Glomerular visceral epithelial cell (primary cell): Measurements from ENCODE around the gene ABCF1.

ENCODE experiments used
- DNase-seq: peaks from one replicate; pipeline ENCODE4 v3.0.0-alpha.2; 2016; ENCODE audit errors: extremely low spot score

Gene ABCF1

DNA sequence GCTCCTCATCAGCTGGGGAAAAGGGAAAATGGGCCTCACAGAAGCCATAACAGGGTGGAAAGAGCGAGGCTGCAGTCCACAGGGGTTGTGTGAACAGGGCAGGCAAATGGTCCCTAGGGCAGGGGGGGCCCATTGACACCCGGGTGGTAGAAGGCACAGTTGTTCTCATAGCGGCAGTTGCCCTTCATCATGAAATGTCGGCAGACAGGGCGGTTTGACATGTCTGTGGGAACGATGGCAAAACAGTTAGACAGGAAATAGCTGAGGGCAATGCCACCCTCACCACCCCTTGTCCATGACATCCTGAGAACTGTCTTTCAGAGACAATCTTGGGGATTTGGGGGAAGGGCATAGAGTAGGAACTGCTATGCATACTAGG is 30.2 kb downstream of the ABCF1 start:
- DNase-seq: no peak

DNA sequence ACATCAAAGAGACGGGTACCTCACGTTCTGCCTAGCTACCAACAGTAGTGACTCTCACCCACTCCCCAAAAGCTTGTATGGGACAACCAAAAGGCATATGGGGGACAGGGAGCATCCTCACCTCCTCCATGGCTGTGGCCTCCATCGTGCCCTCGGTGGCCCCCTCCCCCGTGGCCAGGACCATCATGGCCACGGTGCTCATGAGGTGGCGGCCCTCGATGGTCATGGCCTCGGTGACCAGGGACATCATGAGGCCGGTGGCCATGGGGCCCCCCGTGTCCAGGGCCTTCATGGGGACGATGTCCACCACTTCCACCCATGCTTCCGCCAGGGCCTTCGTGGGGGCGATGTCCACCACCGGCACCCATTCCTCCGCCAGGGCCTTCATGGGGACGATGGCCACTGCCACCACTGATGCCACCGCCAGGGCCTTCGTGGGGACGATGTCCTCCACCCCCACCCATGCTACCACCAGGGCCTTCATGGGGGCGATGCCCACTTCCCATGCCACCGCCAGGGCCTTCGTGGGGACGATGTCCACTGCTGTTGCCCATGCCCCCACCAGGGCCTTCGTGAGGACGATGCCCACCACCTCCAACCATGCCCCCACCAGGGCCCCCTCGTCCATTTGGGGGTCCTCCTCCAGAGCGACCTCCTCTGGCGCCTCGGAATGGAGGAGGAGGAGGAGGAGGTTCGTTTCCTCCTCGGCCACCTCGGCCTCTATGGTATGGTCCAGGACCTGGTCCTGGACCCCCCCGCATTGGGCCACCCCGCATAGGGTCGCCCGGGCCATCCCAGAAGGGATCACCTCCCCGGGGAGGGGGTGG is 30.8 kb downstream of the ABCF1 start:
- DNase-seq: no peak

DNA sequence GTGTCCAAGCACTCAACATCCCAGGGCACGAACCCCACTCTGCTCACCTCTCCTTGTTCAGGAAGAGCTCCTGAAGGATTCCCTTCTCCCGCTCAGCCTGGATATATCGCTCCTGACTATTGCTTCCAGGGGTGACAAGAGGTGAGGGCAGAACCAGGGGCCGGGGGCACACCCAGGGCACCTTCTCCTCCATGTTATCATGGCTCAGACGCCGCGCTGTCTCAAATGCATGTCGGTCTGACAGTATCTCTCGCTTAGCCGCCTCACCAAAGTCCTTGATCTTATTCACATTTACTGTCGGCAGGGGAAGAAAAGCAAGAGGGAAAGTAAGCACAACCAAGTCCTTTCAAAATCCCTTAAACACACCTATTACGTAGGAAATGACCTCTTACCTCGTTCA is 32.7 kb downstream of the ABCF1 start:
- no peak for DNase-seq

DNA sequence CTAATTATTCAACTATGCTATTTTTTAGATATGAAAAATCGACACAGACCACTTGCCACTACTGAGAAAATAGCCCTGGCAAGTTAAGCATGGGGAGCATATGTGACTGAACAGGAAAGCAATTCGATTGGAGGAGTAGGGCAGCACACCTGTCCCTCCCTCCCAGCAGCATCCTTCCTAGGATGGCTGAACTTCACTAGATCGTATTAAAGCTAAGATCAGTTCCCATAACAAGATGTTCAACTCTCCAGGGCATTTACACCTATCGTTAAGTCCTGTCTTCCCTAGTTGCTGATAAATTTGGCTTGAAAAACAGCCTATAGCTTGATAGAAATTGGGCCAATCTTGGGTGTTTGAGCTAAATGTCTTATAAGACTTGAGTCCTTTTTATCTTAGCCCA is 38.8 kb downstream of the ABCF1 start:
- DNase-seq: no peak

DNA sequence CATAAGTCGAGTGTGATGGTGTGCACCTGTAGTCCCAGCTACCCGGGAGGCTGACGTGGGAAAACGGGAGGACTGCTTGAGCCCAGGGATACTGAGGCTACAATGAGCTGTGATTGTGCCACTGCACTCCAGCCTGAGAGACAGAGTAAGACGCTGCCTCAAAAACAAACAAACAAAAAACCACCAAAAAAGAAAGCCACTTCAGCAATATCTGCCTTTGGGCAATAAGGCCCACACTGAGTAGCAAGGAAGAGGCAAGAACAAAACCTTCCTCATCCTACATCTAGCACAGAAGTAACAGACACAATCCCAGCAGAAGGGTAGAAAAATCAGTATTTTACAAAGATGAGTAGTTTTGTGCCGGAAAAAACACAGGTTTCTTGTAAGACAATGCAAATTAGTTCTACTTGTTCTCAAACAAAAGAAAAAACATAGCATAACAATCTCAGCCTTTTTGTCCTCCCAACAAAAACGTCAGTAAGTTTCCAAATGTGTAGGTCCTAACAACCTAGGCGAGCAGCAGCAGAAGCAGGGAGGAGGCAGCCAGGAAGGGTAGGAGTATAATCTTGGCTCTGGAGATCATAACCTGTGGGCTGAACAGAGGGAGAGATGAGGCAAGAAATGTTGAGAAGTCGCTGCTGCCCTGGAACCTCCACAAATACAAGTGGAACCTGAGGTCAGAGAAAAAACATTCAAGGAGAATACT is 40.1 kb downstream of the ABCF1 start:
- DNase-seq: no peak

DNA sequence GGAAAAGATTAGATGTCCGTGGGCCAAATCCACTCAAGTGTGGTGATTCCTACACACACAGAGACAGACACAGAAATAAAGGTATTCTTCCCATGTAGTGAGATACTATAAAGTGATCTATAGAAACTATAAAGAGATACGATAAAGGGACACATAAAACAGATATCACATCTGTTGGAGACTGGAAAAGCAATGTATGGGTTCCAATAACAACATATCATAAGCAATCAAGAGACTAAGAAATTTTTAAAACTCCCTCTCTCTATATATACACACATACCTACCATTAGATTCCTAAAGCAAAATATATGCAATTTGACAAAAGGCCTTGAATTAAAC is 40.6 kb downstream of the ABCF1 start:
- DNase-seq: no peak

DNA sequence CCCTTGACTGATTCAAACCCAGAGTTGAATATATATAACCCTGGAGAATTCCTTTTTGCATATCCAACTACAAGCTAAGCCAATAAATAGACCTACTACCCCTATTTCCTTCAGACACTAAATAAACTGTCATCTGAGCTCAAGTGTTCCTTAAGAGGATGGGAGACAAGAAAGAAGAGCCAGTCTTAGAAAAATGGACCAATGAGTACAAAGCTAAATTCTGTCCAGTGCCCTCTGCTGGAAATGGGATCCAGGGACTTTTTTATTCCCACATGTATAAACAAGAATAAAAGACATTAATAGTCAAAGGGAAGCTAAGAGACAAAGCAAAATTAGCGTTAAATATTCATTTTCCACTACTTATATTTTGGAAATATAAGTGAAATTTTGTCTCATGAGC is 41.0 kb downstream of the ABCF1 start:
- peak; percentile 37 for DNase-seq

DNA sequence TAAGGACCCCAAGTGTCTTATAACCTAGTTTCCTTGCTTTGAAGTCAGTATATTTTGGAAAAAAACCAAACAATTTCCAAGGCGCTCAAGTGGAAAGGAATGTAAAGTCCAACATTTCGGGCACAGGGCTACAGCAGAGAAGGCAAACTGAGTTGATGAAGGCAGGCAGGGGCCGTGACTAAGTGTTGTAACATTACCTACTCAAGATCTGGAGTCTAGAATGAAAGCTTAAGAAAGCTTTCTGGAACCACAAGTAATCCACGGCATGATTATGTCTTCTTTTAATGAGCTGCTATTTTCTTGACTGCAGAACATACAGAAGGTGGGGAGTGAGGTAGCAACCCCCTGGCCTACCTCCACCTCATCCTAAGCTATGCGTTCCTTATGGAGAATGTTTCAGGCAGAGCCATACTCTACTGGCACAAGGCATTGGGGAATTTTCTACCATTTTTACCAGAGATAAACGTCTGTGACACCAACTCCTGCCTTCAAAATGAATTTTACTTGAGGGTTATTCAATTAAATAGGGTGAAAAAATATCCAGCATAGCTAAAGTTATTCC is 41.5 kb downstream of the ABCF1 start:
- DNase-seq: peak; percentile 87

DNA sequence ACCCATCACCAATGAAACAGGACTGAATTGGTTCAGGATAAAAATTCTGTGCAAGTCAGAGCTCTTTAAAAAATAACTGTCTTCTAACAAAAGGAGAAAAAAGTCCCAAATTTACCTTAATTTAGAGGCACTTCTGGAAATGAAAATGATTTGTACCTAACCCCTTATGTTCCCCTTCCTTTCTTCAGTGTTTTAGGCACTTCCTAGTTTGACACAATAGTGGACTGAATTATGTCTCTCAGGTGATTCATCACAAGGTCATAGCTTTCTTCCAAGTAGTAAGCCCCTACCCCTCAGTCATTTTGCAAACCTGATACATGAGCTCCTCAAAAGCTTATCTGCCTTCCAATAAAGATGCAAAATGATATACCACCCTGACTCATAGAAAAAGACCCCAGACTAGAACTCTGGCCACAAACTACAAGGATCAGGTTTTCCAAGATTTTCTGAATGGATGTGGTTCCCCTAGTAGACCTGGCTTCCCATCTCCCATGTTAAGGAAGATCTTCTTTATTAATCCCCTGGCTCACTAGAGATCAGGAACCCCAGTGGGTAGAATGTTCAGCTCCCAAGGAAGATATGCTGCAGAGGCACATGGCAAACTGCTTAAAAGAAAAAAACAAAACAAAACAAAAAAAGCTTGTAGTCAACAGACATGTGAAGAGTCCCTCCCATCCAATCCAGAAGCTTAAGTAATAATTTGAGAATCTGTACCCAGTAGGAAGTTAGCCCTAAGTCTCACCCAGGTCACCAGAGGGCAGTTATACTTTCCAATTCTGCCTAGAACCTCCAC is 42.2 kb downstream of the ABCF1 start:
- DNase-seq: peak; percentile 45

DNA sequence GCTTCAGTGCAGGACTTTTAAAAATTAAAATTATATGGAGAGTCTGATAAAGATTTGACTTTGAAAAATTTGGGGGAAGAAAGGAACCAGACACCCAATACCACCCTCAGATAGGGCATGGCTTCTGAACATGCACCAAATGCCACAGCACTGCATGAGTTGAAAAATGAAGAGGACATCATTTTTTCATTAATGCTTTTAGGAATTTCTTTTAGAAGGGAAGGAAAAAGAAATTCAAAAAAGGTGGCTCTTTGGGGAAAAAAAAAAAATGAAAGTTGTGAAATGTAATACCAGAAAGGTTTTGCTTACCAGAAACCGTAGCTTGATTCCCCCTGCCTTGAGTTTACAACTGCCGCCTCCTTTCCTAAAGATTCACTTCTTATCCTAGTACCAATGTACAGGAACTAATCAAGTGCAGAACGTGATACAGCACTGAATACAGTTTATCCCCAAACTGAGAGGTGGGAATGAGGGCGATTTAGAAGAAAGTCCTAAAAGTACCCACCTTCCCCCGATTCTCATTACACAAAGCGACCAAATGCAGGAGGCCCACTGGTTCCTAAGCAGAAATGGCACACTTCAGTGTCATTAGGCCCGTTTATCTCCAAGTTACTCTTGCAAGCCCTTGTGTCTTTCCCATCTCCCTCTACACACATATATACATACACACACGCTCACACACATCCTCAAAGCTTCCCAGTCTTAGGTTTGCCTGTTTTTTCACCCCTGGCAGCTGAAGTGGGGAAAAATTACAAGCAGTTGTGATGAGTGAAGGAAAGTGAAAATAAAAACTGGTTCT is 43.0 kb downstream of the ABCF1 start:
- DNase-seq: no peak

DNA sequence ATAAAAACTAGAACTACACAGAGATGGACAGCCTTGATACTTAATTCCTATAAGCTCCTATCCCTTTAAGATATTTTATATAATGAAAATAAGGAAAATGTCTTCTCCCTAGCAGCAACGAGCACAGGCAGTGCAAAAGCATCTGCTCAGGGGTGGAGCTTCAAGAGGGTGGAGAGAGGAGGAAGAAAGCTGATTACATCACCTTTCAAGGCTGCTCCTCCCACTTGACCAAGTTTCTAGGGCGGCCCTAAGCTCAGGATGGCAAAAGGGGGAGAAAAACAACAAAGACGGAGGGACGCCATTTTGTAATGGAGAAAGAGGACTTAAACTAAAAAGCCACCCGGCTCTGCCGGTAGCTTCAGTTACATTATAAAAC is 43.6 kb downstream of the ABCF1 start:
- peak; percentile 98 for DNase-seq

DNA sequence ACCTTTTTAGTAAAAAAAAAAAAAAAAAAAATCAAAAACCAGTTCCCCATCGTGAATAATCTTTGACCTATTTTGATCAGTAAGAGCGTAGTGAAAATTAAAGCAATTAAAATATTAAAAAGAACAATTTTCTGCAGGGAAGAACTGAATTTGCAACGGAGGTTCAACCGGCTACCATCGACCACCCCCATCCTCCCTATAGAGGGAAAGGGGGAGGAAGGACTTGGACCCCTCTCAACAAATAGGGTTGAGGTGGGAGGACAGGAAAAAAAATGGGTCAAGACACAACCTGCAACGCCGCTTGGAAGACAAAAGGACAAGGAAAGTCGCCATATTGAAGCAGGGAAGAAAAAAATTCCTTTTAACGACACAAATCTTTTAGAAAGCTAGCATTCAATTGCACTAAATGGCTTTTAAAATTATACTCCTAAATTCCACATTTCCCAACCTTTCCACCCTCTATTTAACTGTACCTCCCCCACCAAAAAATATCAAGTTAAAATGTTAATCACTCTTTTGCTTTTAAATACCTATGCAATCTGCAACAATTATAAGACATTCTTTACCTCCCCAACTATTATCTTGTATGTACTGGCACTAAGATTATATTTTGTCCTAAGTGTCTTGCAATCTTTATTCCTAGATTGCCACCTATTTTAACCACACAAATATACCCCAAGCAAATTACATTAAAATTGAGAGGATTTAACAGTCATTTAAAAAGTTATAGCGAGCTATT is 44.1 kb downstream of the ABCF1 start:
- peak; percentile 90 for DNase-seq

DNA sequence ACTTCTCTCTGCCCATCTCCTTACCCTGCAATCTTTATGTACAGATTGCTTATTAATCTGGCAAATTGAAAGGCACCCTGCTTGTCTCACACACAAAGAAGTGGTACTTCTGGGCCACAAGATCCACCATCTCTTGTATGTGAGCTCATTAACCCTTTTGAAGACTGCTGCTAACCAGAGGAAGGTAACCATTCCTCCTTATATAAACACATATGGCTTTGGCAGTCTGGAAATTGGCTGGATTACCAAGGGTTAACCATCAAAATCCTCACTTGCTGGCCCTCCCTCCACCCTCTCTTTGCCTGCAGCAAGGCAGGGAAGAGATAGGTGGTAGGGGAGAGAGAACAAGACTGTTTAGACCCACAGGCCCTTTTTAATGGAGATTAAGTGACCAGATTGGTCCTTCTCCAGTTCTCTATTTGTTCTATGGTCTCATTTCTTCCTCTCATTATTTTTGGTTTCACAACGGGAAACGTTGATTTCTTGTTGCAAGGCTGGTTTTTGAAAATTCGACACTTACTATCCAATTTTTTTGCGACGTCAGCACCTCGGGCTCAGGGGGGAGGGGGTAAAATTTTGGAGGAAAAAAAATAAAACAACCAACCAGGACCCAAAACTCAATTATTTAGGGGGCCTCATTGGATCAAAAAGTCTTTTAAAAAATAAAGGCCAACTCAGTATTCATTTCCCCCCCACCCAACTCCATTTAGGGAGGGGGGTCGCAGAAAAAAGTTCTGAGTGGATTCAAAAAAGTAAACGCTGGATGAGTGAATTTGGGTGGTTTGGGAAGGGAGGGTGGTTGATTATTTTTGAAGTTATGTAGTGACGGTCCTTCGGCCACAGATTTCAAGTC is 44.9 kb downstream of the ABCF1 start:
- DNase-seq: peak; percentile 51

DNA sequence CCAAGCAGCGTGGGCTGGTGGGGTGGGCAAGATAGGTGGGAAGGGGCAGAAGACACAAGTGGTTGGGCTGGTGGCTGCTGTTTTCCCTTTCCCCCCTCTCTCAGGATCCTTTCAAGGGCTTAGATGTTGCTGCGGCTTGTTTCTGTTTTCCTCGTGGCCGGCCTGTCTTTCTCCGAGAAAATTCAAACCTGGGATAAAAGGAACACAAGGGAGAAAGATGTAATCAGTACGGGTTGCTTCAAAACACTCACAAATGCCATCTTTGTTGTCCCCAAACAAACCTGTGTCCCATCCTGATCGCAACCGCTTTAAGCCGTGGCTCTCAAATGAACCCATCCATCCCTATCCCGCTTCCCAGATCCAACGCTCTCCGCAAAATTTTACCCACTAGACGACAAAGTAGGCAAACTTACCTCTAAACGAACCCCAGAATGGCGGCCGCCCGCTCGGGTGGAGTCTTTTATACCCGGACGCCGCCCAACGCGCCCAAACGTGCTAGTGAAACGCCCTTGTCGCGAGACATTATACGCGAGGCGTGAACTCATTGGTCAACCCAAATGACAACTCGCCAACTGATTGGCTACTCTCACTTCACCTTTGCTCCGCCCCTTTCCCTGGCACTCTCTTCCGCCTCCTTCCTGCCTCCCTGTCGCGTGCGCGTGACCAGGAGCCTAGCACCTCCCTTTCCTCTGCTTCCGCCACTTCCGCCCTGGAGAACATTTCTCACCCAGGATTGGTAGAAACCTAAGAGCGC is 45.7 kb downstream of the ABCF1 start, which contains the start of gene PPP1R10:
Gene PPP1R10 (minus strand): TSS at position 433 of the 754 bp plus-strand sequence. CDS start 7,299 bp downstream, outside the sequence.
- peak; percentile 100 for DNase-seq

DNA sequence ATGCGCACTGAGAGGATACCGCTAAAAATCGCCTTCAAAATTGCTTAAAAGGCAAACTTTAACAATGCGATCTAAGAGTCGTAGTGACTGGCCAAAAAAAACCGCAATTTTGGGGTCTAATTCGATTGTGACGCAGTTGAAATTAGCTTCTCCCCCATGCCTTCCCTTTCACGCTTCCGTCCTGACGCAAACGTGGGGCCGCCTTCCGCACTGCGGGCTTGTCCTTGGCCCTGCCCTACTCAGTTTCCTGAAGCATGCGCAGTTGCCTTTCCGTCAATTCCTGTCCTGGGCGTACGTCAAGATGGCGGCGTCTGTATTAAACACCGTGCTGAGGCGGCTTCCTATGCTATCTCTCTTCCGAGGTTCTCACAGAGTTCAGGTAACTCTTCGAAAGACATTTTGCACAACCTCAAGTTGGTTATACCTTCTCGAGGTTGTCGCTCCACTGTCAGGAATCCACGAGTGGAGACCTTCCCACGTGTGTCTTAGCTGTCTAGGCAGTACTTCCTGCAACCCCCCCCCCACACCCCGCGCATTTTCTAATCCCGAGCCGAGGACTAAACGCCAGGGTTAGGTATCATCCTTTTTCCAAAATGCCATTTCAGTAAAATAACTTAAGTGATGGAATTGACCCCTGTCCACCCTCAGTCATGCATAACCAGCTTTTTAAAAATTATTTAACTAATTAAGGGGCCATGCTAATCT is 46.5 kb downstream of the ABCF1 start, which contains the start of gene MRPS18B:
Gene MRPS18B (plus strand): TSS at position 276 of the 705 bp plus-strand sequence. CDS start 26 bp downstream, at position 302.
- peak; percentile 98 for DNase-seq

DNA sequence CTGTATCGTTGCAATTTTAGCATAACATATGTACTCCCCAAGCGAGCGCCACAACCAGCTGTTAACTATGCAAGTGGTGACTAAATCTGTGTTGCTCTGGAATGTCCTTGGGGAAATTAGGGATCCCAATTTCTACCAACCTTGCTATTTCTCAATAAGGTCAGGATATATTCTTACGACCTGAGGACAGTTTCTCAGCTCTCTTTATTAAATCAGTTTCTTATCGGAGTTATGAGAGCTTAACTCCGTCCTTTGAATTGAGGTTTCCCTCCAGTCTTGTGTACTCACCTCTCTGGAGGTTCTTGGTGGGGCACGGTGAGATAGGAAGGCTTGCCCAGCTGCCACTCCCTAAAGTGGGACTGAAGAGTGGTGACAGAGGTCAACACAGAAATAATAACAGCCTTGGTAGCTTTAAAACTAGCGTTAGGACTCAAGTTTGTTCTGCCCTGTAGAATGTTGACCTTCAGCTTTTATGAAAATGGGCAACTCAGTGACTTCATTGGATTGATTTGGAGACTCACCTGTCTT is 47.1 kb downstream of the ABCF1 start:
- DNase-seq: no peak

DNA sequence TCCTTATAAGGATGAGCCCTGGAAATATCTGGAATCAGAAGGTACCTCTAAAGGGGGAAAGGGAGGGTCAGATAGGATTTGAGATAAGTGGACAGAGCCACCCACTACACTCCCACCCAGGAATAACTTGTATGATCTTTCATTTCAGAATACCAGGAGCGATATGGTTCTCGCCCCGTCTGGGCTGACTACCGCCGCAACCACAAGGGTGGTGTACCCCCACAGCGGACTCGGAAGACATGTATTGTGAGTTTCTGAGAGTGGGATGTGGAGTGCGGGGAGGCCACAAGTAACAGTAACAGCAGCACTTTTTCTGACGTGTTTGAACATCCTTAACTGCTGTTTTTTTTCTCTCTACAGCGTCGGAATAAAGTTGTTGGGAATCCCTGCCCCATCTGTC is 48.3 kb downstream of the ABCF1 start:
- no peak for DNase-seq

DNA sequence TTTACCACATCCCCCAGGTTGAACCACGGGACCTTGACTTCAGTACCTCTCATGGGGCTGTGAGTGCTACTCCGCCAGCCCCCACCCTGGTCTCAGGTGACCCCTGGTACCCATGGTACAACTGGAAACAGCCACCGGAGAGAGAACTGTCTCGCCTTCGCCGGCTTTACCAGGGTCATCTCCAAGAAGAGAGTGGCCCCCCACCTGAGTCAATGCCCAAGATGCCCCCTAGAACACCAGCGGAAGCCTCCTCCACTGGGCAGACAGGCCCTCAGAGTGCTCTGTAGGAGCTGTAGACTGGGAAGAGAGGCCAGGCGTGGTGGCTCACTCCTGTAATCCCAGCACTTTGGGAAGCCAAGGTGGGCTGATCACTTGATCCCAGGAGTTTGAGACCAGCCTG is 54.3 kb downstream of the ABCF1 start:
- DNase-seq: no peak
